Adrenal gland (tissue), 12 donors: ENCODE results near the gene TRAPPC2B. TPM values are rescaled to one million over a fixed set of nuclear protein-coding genes. Genes with fewer than 3 reads are reported as not detected.

Experiments
- DNase-seq, 7 donors: peaks; one replicate each; pipeline ENCODE4 v3.0.0-alpha.2; 2019 to 2020
- H3K27ac ChIP-seq, 5 donors: fragments of 200-600 bp; sonication (generic) in 4 of 5; 1 replicate in 3 of 5; 2 replicates in 2 of 5; pipeline versions ENCODE4 v1.5.1 to v1.8.0; 2016 to 2020; ENCODE audit warnings: mild to moderate bottlenecking in 1 of 5
- H3K27me3 ChIP-seq: fragments of 200-600 bp; 2 replicates; pipeline ENCODE4 v1.8.0; 2021
- H3K36me3 ChIP-seq, 2 donors: fragments of 200-600 bp; replicated peaks in 1 of 2; 1 replicate in 1 of 2; 2 replicates in 1 of 2; pipeline versions ENCODE4 v1.5.1 to v1.8.0; 2018 to 2022
- H3K4me1 ChIP-seq, 2 donors: fragments of 200-600 bp; replicated peaks in 1 of 2; 1 replicate in 1 of 2; 2 replicates in 1 of 2; pipeline versions ENCODE4 v1.5.1 to v1.8.0; 2018 to 2021
- H3K4me3 ChIP-seq, 4 donors: fragments of 200-600 bp; sonication (generic) in 3 of 4; one replicate each; pipeline ENCODE4 v1.5.1; 2016 to 2018
- H3K9me3 ChIP-seq, 3 donors: fragments of 200-600 bp; sonication (generic) in 1 of 3; replicated peaks in 1 of 3; 1 replicate in 2 of 3; 2 replicates in 1 of 3; pipeline versions ENCODE4 v1.5.1 to v1.8.0; 2016 to 2021
- CTCF ChIP-seq, 6 experiments: fragments of 450-650 bp in 4 of 6; fragments of 200-600 bp in 2 of 6; sonication (generic) in 1 of 6; IDR thresholded peaks; 1 replicate in 5 of 6; 2 replicates in 1 of 6; pipeline versions ENCODE4 v1.5.1 to v1.8.0; 2016 to 2021; ENCODE audit warnings: antibody characterized with exemption in 6 of 6, mild to moderate bottlenecking in 2 of 6, moderate library complexity in 1 of 6
- POLR2A ChIP-seq, 2 donors: fragments of 450-650 bp; IDR thresholded peaks; one replicate each; pipeline ENCODE4 v1.6.1; 2017; ENCODE audit warnings: antibody characterized with exemption in 2 of 2, mild to moderate bottlenecking in 2 of 2, moderate library complexity in 1 of 2
- WGBS, 4 donors: extraction: QIAGEN DNeasy Blood & Tissue Kit in 2 of 4; methylation state at CpG; one replicate each; pipeline versions ENCODE4 v1.1.5 to v1.1.7; 2013 to 2017; 5-methylcytosine and 5-hydroxymethylcytosine counted together
- intact Hi-C, 2 donors: fragments of 100-400 bp; cut with DNase I; formaldehyde crosslinking; loops; one replicate each; pipeline versions ENCODE4 v1.14.1 to v1.15.0; 2022 to 2023
- polyA plus RNA-seq, 3 donors: library from polyadenylated mRNA; stranded (reverse); fragments of 200-250 nt in 2 of 3; fragments of 350-450 nt in 1 of 3; fragmentation: Illumina TruSeq in 1 of 3; extraction: RNeasy Lipid Tissue Mini Kit (QIAGEN cat#74804) in 1 of 3; gene quantifications; one replicate each; pipeline ENCODE4 v1.2.3, GENCODE V29; 2013 to 2014
- total RNA-seq, 9 donors: library from RNA; depleted of rRNA in 4 of 9; stranded (reverse); fragments of >200 nt in 4 of 9; fragments of 120-200 nt in 1 of 9; fragmentation: NEBNext Ultra II Directional in 1 of 9; extraction: Animal tissue kit (Norgen Biotek cat#: 25700) in 1 of 9; gene quantifications; one replicate each; pipeline versions ENCODE4 v1.1.0 to v1.2.4, GENCODE V29; 2013 to 2023
- donor health status: healthy with polysubstance abuse.
- donor health status: Bipolar disorder and iron deficiency.
- donor health status: DM: yes; HTN: yes; CAD: no.
- donor health status: DM: no; HTN: no; CAD: no.
- donor health status: DM: no; HTN: no; CAD: no.
- donor health status: DM: yes; HTN: yes; CAD: no.

The TRAPPC2B gene
- total and polyA plus RNA-seq, 12 donors = 12.6 to 72.8 (median 27.1) TPM

GRCh38 chr19:57324992-57325391 lies 38.4 kb upstream of the TRAPPC2B start:
- Histone ChIP-seq H3K4me3 (no peak overlapping the region), H3K9me3 (peaks cover 0 to 8% (median 0%) of the 10 kb centered on the region in 3 donors), H3K36me3 (peaks cover 0 to 59% of the 10 kb centered on the region in 2 donors), H3K27me3 (no peaks in the 10 kb centered on the region), H3K27ac (no peak overlapping the region), H3K4me1 (peaks cover 19 to 21% of the 10 kb centered on the region in 2 donors)
- intact Hi-C loops = no loop called here
- DNase-seq = no peak
- TF ChIP-seq CTCF (IDR thresholded peaks at IDR 0.05) = no peak
- TF ChIP-seq POLR2A (IDR thresholded peaks at IDR 0.05) = no peak

- no peak for DNase-seq
- Histone ChIP-seq H3K27ac (no peak overlapping the region), H3K4me3 (no peak overlapping the region), H3K9me3 (peaks cover 0 to 8% (median 0%) of the 10 kb centered on the region in 3 donors), H3K4me1 (no peaks in the 10 kb centered on the region), H3K27me3 (no peaks in the 10 kb centered on the region), H3K36me3 (peaks cover 0 to 59% of the 10 kb centered on the region in 2 donors)
- TF ChIP-seq POLR2A (IDR thresholded peaks at IDR 0.05) (no peak), CTCF (IDR thresholded peaks at IDR 0.05) (no peak)
- 90 to 97% (median 92%) methylated on average over 8 of the region's 8 CpGs for WGBS, 4 donors
- intact Hi-C loops = no loop called here
Observed at GRCh38 chr19:57327993-57328392, 35.4 kb upstream of the TRAPPC2B start.

GRCh38 chr19:57334191-57334590 lies 29.2 kb upstream of the TRAPPC2B start:
- Histone ChIP-seq H3K27me3 (no peaks in the 10 kb centered on the region), H3K4me3 (no peak overlapping the region), H3K27ac (no peak overlapping the region), H3K36me3 (no peaks in the 10 kb centered on the region), H3K9me3 (no peaks in the 10 kb centered on the region), H3K4me1 (no peaks in the 10 kb centered on the region)
- 90 to 95% (median 94%) methylated on average over 4 of the region's 4 CpGs for WGBS, 4 donors
- DNase-seq = no peak
- intact Hi-C loops = no loop called here
- TF ChIP-seq CTCF (IDR thresholded peaks at IDR 0.05) (no peak), POLR2A (IDR thresholded peaks at IDR 0.05) (no peak)

GRCh38 chr19:57338877-57339276 lies 24.5 kb upstream of the TRAPPC2B start:
- no peaks in the 10 kb centered on the region for H3K9me3 ChIP-seq
- intact Hi-C loops = no loop called here
- WGBS, 4 donors = 54 to 73% (median 63%) methylated on average over 3 of the region's 3 CpGs
- DNase-seq = no peak
- no peak overlapping the region for H3K27ac ChIP-seq
- H3K4me3 ChIP-seq = no peak overlapping the region
- no peaks in the 10 kb centered on the region for H3K27me3 ChIP-seq
- H3K36me3 ChIP-seq = no peaks in the 10 kb centered on the region
- no peaks in the 10 kb centered on the region for H3K4me1 ChIP-seq
- no peak for TF ChIP-seq CTCF (IDR thresholded peaks at IDR 0.05)
- no peak for TF ChIP-seq POLR2A (IDR thresholded peaks at IDR 0.05)
